Stimulated activated CD8-positive, alpha-beta memory T cell treated with anti-CD3 and anti-CD28 coated beads, Interleukin-12 subunit alpha, Interleukin-12 subunit beta, amount 100 ng/mL, for 1 hour (primary cell): ENCODE data around the gene FAM110C.
A peak's percentile ranks its signal among the peaks of the same experiment; 100 is the strongest.
"Not testable (repeated sequence)": the region's sequence is repeated elsewhere in the genome, so short reads cannot be mapped to it uniquely, and the experiment has no call there.

Experiments
- DNase-seq: peaks from one replicate; pipeline ENCODE4 v3.0.0-alpha.2; 2020; ENCODE audit warnings: low read depth

The FAM110C gene

GRCh38 chr2:46471-47345 lies at the start of gene FAM110C:
Gene FAM110C, minus strand, starts transcription at chr2:46505. Its CDS starts 120 bp downstream, at chr2:46385.
- DNase-seq = peak; percentile 30

- DNase-seq = no peak
Measured at GRCh38 chr2:92326-92725, 46.0 kb upstream of the FAM110C start.

GRCh38 chr2:90645-91312 lies 44.5 kb upstream of the FAM110C start:
- no peak for DNase-seq

GRCh38 chr2:85761-86160 lies 39.5 kb upstream of the FAM110C start:
- DNase-seq = no peak

GRCh38 chr2:84121-84520 lies 37.8 kb upstream of the FAM110C start:
- DNase-seq = no peak

GRCh38 chr2:80971-81736 lies 34.8 kb upstream of the FAM110C start:
- no peak for DNase-seq

- DNase-seq = no peak
Measured at GRCh38 chr2:80378-80777, 34.1 kb upstream of the FAM110C start.

- no peak for DNase-seq
Measured at GRCh38 chr2:71309-72035, 25.2 kb upstream of the FAM110C start.

GRCh38 chr2:69366-70344 lies 23.4 kb upstream of the FAM110C start:
- no peak for DNase-seq

GRCh38 chr2:68637-69036 lies 22.3 kb upstream of the FAM110C start:
- DNase-seq = not testable (repeated sequence)

GRCh38 chr2:66853-67252 lies 20.5 kb upstream of the FAM110C start:
- DNase-seq = no peak

- DNase-seq = no peak
Measured at GRCh38 chr2:65121-65520, 18.8 kb upstream of the FAM110C start.

GRCh38 chr2:55587-56448 lies 9.5 kb upstream of the FAM110C start:
- DNase-seq = no peak

GRCh38 chr2:51613-52012 lies 5.3 kb upstream of the FAM110C start:
- DNase-seq = no peak

- no peak for DNase-seq
Measured at GRCh38 chr2:47737-48136, 1.4 kb upstream of the FAM110C start.

- DNase-seq = no peak
Measured at GRCh38 chr2:47346-47725, 1.0 kb upstream of the FAM110C start.

GRCh38 chr2:46131-46470 lies 204 bp downstream of the FAM110C start:
- no peak for DNase-seq

GRCh38 chr2:45342-46130 lies 769 bp downstream of the FAM110C start:
- DNase-seq = no peak

- DNase-seq = no peak
Measured at GRCh38 chr2:44748-45341, 1.5 kb downstream of the FAM110C start.
